ENCODE measurements around the gene NTNG2. TPM values are rescaled to one million over a fixed set of nuclear protein-coding genes. Genes with fewer than 3 reads are reported as not detected.

The NTNG2 gene
- polyA plus RNA-seq, 1 donor from 2014 or later: 0.43 TPM

- Histone ChIP-seq H3K27me3 (ENCODE audit: insufficient read depth, low read depth, low read length) (peaks cover 28% of the 10 kb centered on the region), H3K4me2 (ENCODE audit: low read length) (no peak overlapping the region), H3K79me2 (replicated peaks; ENCODE audit: insufficient read depth, low read length) (no peaks in the 10 kb centered on the region), H3K9me2 (ENCODE audit: insufficient read depth, low read length) (no peaks in the 10 kb centered on the region), H4K20me1 (ENCODE audit: insufficient read depth) (no peaks in the 10 kb centered on the region), H2AFZ (ENCODE audit: low read depth, low read length) (no peak overlapping the region), H3K27ac (ENCODE audit: low read length) (no peak overlapping the region), H3K4me3 (ENCODE audit: low read length) (no peak overlapping the region), H3K9me3 (ENCODE audit: low read length) (no peaks in the 10 kb centered on the region), H3K9ac (ENCODE audit: low read length) (no peak overlapping the region), H3K36me3 (ENCODE audit: insufficient read depth, low read length) (no peaks in the 10 kb centered on the region), H3F3A (ENCODE audit: insufficient read depth, low read length, poor library complexity, severe bottlenecking) (no peaks in the 10 kb centered on the region)
- TF ChIP-seq RAD21 (conservative IDR thresholded peaks at IDR 0.05) (no peak), POLR2AphosphoS5 (IDR thresholded peaks at IDR 0.05) (no peak), CTCF (IDR thresholded peaks at IDR 0.05; ENCODE audit: poor library complexity, severe bottlenecking) (no peak), EZH2 (IDR thresholded peaks at IDR 0.05; ENCODE audit: borderline replicate concordance, insufficient read depth, low read length, poor library complexity, severe bottlenecking) (no peak), TAF1 (IDR thresholded peaks at IDR 0.05; ENCODE audit: low read depth) (no peak), SMC3 (conservative IDR thresholded peaks at IDR 0.05; ENCODE audit: poor library complexity) (no peak), MXI1 (conservative IDR thresholded peaks at IDR 0.05; ENCODE audit: poor library complexity, severe bottlenecking) (no peak), EP300 (conservative IDR thresholded peaks at IDR 0.05; ENCODE audit: poor library complexity, severe bottlenecking) (no peak)
- TF ChIP-seq, protein P1, sequence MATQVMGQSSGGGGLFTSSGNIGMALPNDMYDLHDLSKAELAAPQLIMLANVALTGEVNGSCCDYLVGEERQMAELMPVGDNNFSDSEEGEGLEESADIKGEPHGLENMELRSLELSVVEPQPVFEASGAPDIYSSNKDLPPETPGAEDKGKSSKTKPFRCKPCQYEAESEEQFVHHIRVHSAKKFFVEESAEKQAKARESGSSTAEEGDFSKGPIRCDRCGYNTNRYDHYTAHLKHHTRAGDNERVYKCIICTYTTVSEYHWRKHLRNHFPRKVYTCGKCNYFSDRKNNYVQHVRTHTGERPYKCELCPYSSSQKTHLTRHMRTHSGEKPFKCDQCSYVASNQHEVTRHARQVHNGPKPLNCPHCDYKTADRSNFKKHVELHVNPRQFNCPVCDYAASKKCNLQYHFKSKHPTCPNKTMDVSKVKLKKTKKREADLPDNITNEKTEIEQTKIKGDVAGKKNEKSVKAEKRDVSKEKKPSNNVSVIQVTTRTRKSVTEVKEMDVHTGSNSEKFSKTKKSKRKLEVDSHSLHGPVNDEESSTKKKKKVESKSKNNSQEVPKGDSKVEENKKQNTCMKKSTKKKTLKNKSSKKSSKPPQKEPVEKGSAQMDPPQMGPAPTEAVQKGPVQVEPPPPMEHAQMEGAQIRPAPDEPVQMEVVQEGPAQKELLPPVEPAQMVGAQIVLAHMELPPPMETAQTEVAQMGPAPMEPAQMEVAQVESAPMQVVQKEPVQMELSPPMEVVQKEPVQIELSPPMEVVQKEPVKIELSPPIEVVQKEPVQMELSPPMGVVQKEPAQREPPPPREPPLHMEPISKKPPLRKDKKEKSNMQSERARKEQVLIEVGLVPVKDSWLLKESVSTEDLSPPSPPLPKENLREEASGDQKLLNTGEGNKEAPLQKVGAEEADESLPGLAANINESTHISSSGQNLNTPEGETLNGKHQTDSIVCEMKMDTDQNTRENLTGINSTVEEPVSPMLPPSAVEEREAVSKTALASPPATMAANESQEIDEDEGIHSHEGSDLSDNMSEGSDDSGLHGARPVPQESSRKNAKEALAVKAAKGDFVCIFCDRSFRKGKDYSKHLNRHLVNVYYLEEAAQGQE (IDR thresholded peaks at IDR 0.05; ENCODE audit: borderline replicate concordance): no peak
Observed at GRCh38 chr9:132116583-132116982, 45.3 kb upstream of the NTNG2 start.

DNA sequence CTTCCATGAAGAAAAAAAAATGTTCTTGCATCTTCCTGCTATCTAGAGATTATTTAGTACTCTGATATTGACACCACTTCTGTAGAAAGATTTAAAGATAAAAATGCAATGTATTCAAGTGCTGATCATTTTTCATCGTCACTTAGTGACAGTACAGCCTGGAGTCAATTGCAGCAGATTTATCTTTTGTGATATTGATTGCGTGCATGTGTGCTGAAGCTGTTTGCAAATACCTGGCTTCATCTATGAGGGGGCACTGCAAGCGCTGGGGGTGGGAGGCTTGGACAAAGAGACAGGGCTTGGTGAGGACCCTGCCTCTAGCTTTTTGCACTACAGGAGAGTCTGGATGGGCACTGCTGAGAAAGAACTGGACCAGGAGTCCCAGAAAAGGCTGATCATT lies 44.2 kb upstream of the NTNG2 start:
- Histone ChIP-seq H4K20me1 (ENCODE audit: insufficient read depth) (no peaks in the 10 kb centered on the region), H3K4me3 (ENCODE audit: low read length) (no peak overlapping the region), H3K4me2 (ENCODE audit: low read length) (no peak overlapping the region), H2AFZ (ENCODE audit: low read depth, low read length) (no peak overlapping the region), H3K79me2 (replicated peaks; ENCODE audit: insufficient read depth, low read length) (no peaks in the 10 kb centered on the region), H3K9me3 (ENCODE audit: low read length) (no peaks in the 10 kb centered on the region), H3K27me3 (ENCODE audit: insufficient read depth, low read depth, low read length) (peaks cover 24% of the 10 kb centered on the region), H3F3A (ENCODE audit: insufficient read depth, low read length, poor library complexity, severe bottlenecking) (no peaks in the 10 kb centered on the region), H3K9me2 (ENCODE audit: insufficient read depth, low read length) (no peaks in the 10 kb centered on the region), H3K9ac (ENCODE audit: low read length) (no peak overlapping the region), H3K36me3 (ENCODE audit: insufficient read depth, low read length) (no peaks in the 10 kb centered on the region), H3K27ac (ENCODE audit: low read length) (no peak overlapping the region)
- no peak for TF ChIP-seq POLR2AphosphoS5 (IDR thresholded peaks at IDR 0.05)
- no peak for TF ChIP-seq EP300 (conservative IDR thresholded peaks at IDR 0.05; ENCODE audit: poor library complexity, severe bottlenecking)
- TF ChIP-seq MXI1 (conservative IDR thresholded peaks at IDR 0.05; ENCODE audit: poor library complexity, severe bottlenecking): no peak
- TF ChIP-seq SMC3 (conservative IDR thresholded peaks at IDR 0.05; ENCODE audit: poor library complexity): no peak
- no peak for TF ChIP-seq RAD21 (conservative IDR thresholded peaks at IDR 0.05)
- TF ChIP-seq TAF1 (IDR thresholded peaks at IDR 0.05; ENCODE audit: low read depth): no peak
- TF ChIP-seq, protein P1 (IDR thresholded peaks at IDR 0.05; ENCODE audit: borderline replicate concordance): no peak
- TF ChIP-seq EZH2 (IDR thresholded peaks at IDR 0.05; ENCODE audit: borderline replicate concordance, insufficient read depth, low read length, poor library complexity, severe bottlenecking): no peak
- no peak for TF ChIP-seq CTCF (IDR thresholded peaks at IDR 0.05; ENCODE audit: poor library complexity, severe bottlenecking)

Data from neural cell (in vitro differentiated cells).